Stomach smooth muscle (tissue), 2 donors: ENCODE data around the gene DGKH.
"Not testable (repeated sequence)": the region's sequence is repeated elsewhere in the genome, so short reads cannot be mapped to it uniquely, and the experiment has no call there.

Source experiments
- H3K27ac ChIP-seq: one replicate; pipeline ENCODE4 v1.7.0; 2013; ENCODE audit warnings: mild to moderate bottlenecking, low read length, inconsistent platforms
- H3K27me3 ChIP-seq, 2 donors: one replicate each; pipeline ENCODE4 v1.7.0; 2013; ENCODE audit warnings: low read length in 2 of 2; ENCODE audit not compliant: insufficient read depth in 2 of 2, control insufficient read depth in 1 of 2
- H3K36me3 ChIP-seq, 2 donors: one replicate each; pipeline ENCODE4 v1.7.0; 2013; ENCODE audit warnings: low read length in 2 of 2; ENCODE audit not compliant: control insufficient read depth in 2 of 2, insufficient read depth in 2 of 2
- H3K4me1 ChIP-seq: one replicate; pipeline ENCODE4 v1.7.0; 2013; ENCODE audit warnings: low read length; ENCODE audit not compliant: control insufficient read depth, insufficient read depth
- H3K4me3 ChIP-seq, 2 donors: one replicate each; pipeline ENCODE4 v1.7.0; 2013; ENCODE audit warnings: low read length in 2 of 2
- H3K9ac ChIP-seq, 2 donors: one replicate each; pipeline ENCODE4 v1.7.0; 2013; ENCODE audit warnings: low read length in 2 of 2, mild to moderate bottlenecking in 1 of 2
- H3K9me3 ChIP-seq, 2 donors: one replicate each; pipeline ENCODE4 v1.7.0; 2013; ENCODE audit warnings: low read length in 2 of 2; ENCODE audit not compliant: control insufficient read depth in 2 of 2
- donor health status: healthy.
- donor health status: Pancreatic carcinoma.

The DGKH gene

GRCh38 chr13:42225051-42225450 lies 176.6 kb downstream of the DGKH start:
- H3K36me3 ChIP-seq = peaks cover 18 to 25% of the 10 kb centered on the region in 2 donors
- H3K4me1 ChIP-seq = no peaks in the 10 kb centered on the region
- no peaks in the 10 kb centered on the region for H3K27me3 ChIP-seq
- H3K9ac ChIP-seq = no peak overlapping the region
- no peak overlapping the region for H3K4me3 ChIP-seq
- H3K27ac ChIP-seq = no peak overlapping the region
- no peaks in the 10 kb centered on the region for H3K9me3 ChIP-seq

- H3K36me3 ChIP-seq = peaks cover 9 to 18% of the 10 kb centered on the region in 2 donors
- H3K4me3 ChIP-seq, H3K9me3 ChIP-seq, H3K9ac ChIP-seq, H3K27ac ChIP-seq, H3K4me1 ChIP-seq, H3K27me3 ChIP-seq: not testable (repeated sequence)
Observed at GRCh38 chr13:42226759-42227158, 178.3 kb downstream of the DGKH start.

- Histone ChIP-seq H3K9me3 (no peaks in the 10 kb centered on the region), H3K4me3 (no peak overlapping the region), H3K36me3 (peaks cover 7 to 17% of the 10 kb centered on the region in 2 donors), H3K4me1 (no peaks in the 10 kb centered on the region), H3K27ac (no peak overlapping the region), H3K9ac (no peak overlapping the region), H3K27me3 (no peaks in the 10 kb centered on the region)
Observed at GRCh38 chr13:42228527-42228926, 180.1 kb downstream of the DGKH start.

- peaks cover 5 to 15% of the 10 kb centered on the region in 2 donors for H3K36me3 ChIP-seq
- no peak overlapping the region for H3K27ac ChIP-seq
- no peaks in the 10 kb centered on the region for H3K9me3 ChIP-seq
- no peaks in the 10 kb centered on the region for H3K27me3 ChIP-seq
- no peaks in the 10 kb centered on the region for H3K4me1 ChIP-seq
- H3K9ac ChIP-seq = no peak overlapping the region
- no peak overlapping the region for H3K4me3 ChIP-seq
Observed at GRCh38 chr13:42229287-42229686, 180.8 kb downstream of the DGKH start.

GRCh38 chr13:42232671-42233070 lies 184.2 kb downstream of the DGKH start:
- peaks cover 0 to 12% of the 10 kb centered on the region in 2 donors for H3K36me3 ChIP-seq
- no peak overlapping the region for H3K27ac ChIP-seq
- no peaks in the 10 kb centered on the region for H3K9me3 ChIP-seq
- H3K27me3 ChIP-seq = no peaks in the 10 kb centered on the region
- no peaks in the 10 kb centered on the region for H3K4me1 ChIP-seq
- H3K4me3 ChIP-seq = no peak overlapping the region
- H3K9ac ChIP-seq = no peak overlapping the region

GRCh38 chr13:42233726-42234125 lies 185.3 kb downstream of the DGKH start:
- H3K4me3 ChIP-seq = no peak overlapping the region
- H3K27ac ChIP-seq = no peak overlapping the region
- no peaks in the 10 kb centered on the region for H3K27me3 ChIP-seq
- no peaks in the 10 kb centered on the region for H3K9me3 ChIP-seq
- no peaks in the 10 kb centered on the region for H3K4me1 ChIP-seq
- H3K9ac ChIP-seq = no peak overlapping the region
- peaks cover 0 to 12% of the 10 kb centered on the region in 2 donors for H3K36me3 ChIP-seq

GRCh38 chr13:42239161-42239560 lies 190.7 kb downstream of the DGKH start:
- no peaks in the 10 kb centered on the region for H3K9me3 ChIP-seq
- H3K4me1 ChIP-seq = no peaks in the 10 kb centered on the region
- no peaks in the 10 kb centered on the region for H3K36me3 ChIP-seq
- no peak overlapping the region for H3K9ac ChIP-seq
- no peak overlapping the region for H3K4me3 ChIP-seq
- no peaks in the 10 kb centered on the region for H3K27me3 ChIP-seq
- no peak overlapping the region for H3K27ac ChIP-seq

GRCh38 chr13:42239644-42240043 lies 191.2 kb downstream of the DGKH start:
- Histone ChIP-seq H3K4me3 (no peak overlapping the region), H3K36me3 (peaks cover 0 to 2% of the 10 kb centered on the region in 2 donors), H3K9me3 (no peaks in the 10 kb centered on the region), H3K27ac (no peak overlapping the region), H3K27me3 (no peaks in the 10 kb centered on the region), H3K9ac (no peak overlapping the region), H3K4me1 (no peaks in the 10 kb centered on the region)

- H3K27ac ChIP-seq = no peak overlapping the region
- no peak overlapping the region for H3K4me3 ChIP-seq
- H3K27me3 ChIP-seq = no peaks in the 10 kb centered on the region
- no peaks in the 10 kb centered on the region for H3K9me3 ChIP-seq
- H3K9ac ChIP-seq = no peak overlapping the region
- no peaks in the 10 kb centered on the region for H3K4me1 ChIP-seq
- H3K36me3 ChIP-seq = peaks cover 0 to 2% of the 10 kb centered on the region in 2 donors
Observed at GRCh38 chr13:42246541-42246940, 198.1 kb downstream of the DGKH start.

GRCh38 chr13:42247883-42248282 lies 199.4 kb downstream of the DGKH start:
- H3K9ac ChIP-seq = no peak overlapping the region
- peaks cover 0 to 2% of the 10 kb centered on the region in 2 donors for H3K36me3 ChIP-seq
- no peaks in the 10 kb centered on the region for H3K27me3 ChIP-seq
- no peaks in the 10 kb centered on the region for H3K4me1 ChIP-seq
- H3K9me3 ChIP-seq = no peaks in the 10 kb centered on the region
- no peak overlapping the region for H3K4me3 ChIP-seq
- H3K27ac ChIP-seq = no peak overlapping the region

- Histone ChIP-seq H3K9ac (no peak overlapping the region), H3K4me1 (no peaks in the 10 kb centered on the region), H3K36me3 (no peaks in the 10 kb centered on the region), H3K27ac (no peak overlapping the region), H3K9me3 (no peaks in the 10 kb centered on the region), H3K4me3 (no peak overlapping the region), H3K27me3 (no peaks in the 10 kb centered on the region)
Observed at GRCh38 chr13:42255886-42256285, 207.4 kb downstream of the DGKH start.
